DMS79 (cell line): Measurements from ENCODE around the gene SPTAN1.
"Not testable (repeated sequence)": the region's sequence is repeated elsewhere in the genome, so short reads cannot be mapped to it uniquely, and the experiment has no call there.

ENCODE experiments used
- DNase-seq: peaks from one replicate; lab custom pipeline; 2025; lab: John Stamatoyannopoulos, UW

Gene SPTAN1

GRCh38 chr9:128633601-128634000, 81.2 kb downstream of the SPTAN1 start:
- DNase-seq, result no peak

- no peak for DNase-seq
Observed at GRCh38 chr9:128634111-128634510, 81.7 kb downstream of the SPTAN1 start.

DNA sequence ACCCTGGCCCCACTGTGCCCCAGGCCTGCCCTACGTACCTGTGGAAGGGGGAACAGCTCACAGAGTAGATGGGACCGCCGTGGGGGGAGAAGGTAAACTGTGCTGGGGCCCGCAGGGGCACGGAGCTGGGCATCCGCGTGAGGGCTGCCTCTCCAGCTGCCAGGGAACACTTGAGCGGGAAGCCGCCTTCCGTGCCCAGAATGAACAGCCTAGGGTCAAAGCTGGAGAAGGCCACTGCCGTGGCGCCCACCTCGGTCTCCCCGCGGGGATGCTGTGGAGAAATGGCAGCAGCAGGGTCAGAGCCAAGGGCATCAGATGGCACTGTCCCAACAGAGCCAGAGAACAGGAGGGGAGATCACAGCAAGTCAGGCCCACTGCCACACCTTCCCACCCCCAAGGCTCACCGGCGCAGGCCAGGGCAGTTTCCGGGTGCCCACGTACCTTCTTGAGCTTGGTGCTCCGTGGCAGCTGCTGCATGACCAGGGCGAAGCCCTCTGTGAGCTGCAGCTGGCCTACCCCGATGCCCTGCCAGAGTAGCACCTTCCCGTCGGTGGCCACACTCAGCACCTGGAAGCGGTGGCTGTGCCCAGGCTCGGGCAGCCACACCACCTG, 82.4 kb downstream of the SPTAN1 start:
- no peak for DNase-seq

DNA sequence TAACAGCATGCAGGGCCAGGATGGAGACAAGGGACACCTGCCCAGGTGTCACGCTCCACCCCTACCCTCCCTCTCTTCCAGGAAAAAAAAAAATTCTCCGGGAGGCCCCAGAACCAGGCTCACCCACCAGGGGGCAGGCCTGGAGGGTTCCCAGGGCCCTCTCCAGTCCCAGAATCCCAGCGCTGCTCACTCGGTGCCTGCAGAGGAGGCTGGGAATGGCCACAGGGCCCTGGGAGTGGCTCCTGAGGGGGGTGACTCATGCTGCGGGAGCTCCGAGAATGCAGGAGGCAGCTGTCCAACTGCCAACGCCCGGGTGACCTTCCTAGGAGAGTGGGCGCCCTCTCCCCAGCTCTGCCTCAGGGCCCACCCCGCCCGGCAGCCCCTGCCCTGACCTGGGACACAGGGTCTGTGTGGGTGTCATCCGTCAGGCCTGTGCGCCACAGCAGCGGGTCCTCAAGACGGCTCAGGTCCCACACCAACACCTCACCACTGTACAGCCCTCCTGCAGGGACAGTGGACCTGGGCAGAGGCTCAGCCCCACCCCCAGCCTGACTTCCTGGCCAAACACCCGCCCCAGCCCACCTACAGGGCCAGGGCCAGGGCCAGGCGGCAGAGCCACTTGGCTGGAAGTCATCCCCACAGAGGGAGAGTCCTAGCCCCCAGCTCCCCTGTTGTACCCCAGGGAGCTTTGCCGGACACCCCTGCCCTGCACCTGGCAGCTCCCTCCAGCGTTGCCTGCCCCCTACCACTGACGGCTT, 83.1 kb downstream of the SPTAN1 start:
- peak; percentile 75 for DNase-seq

GRCh38 chr9:128636024-128636390, 83.6 kb downstream of the SPTAN1 start:
- DNase-seq, result peak; percentile 85

DNA sequence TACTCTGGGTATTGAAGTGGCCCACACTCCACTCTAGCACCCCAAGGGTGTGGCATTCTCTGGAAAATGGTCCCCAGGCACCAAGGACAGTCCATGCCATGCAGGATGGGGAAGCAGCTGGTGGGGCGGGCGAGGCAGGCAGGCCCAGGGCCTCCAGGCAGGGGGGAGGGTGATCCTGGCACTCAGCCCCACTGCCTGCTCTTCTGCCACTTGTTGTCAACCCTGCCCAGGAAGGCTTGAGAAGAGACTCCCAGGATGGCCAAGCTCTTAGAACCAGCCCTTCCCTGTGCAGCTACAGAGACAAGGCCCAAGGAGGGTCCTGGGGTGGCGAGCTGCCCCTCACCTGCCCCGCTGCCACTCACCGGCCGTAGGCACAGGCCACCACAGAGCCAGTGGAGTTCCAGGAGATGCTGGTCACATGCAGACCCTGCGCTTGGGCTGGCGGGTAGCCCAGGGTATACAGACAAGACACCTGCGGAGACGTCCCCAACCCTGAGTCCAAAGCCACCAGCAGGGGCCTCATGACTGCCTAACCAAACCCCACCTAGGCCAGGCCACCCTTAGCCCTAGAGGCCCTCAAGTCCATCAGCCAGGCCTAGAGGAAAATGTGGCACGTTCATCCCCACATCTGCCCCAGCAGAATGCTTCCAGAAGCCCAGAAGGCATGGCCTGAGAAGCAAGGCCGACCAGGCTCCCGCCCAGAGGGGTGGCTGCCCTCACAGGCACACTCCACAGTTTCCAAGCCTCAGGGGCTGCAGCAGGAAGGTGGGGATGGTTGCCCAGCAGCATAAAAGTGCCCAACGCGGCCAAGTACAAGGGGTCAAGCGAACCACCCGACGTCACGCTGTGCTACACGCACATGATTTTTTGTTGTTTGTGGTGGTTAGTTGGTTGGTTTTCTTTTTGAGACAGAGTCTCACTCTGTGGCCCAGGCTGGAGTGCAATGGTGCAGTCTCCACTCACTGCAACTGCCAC, 84.5 kb downstream of the SPTAN1 start:
- peak; percentile 28 for DNase-seq

DNA sequence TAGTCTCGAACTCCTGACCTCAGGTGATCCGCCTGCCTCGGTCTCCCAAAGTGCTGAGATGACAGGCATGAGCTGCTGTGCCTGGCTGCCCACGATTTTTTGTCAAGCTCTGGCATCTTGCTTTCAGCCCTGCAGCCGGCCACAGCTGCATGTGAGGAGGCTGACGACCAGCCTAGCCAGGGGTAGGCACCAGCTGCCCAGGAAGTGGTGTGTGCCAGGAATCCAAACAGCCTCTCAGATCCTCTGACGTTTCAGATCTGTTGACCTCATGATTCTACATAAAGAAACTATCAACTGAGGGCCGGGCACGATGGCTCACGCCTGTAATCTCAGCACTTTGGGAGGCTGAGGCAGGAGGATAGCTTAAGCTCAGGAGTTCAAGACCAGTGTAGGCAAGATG, 85.3 kb downstream of the SPTAN1 start:
- no peak for DNase-seq

DNA sequence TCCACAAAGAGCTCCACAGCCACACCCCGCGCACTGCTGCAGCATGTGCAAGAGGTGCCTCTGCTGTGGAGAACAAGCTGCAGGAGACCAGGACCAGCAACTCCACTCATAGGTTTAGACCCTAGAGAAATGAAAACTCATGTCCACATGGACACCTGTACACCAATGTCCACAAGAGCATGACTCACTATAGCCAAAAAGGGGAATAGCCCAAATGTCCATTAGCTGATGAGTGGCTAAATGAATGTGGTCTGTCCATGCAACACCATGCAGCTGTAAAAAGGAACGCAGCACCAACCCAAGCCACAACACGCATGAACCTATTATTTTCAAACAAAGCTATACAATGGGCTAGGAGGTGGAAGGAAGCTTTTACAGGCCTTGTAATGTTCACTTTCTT, 86.2 kb downstream of the SPTAN1 start:
- no peak for DNase-seq

DNA sequence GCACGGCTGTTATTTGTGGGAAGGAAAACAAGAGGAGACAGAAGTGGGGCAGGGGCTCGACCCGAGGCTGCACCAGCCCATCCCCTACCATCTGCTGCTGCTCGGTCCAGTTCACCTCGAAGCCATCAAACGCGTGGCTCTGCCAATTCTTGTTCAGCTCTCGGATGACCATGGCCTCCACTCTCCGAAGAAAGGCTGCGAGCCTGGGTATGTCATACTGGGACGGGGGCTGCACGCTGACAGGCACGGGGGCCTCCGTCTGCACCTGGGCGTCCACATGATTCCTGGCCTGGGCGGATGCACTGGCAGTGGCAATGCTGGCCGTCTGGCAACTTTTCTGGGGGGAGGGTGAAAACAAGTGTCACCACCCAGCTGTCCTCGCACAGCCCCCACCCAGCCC, 88.2 kb downstream of the SPTAN1 start:
- no peak for DNase-seq

- DNase-seq, result no peak
Observed at GRCh38 chr9:128642675-128643245, 90.4 kb downstream of the SPTAN1 start.

GRCh38 chr9:128643519-128644300, 91.3 kb downstream of the SPTAN1 start:
- DNase-seq, result no peak

- not testable (repeated sequence) for DNase-seq
Observed at GRCh38 chr9:128648206-128648605, 95.8 kb downstream of the SPTAN1 start.

DNA sequence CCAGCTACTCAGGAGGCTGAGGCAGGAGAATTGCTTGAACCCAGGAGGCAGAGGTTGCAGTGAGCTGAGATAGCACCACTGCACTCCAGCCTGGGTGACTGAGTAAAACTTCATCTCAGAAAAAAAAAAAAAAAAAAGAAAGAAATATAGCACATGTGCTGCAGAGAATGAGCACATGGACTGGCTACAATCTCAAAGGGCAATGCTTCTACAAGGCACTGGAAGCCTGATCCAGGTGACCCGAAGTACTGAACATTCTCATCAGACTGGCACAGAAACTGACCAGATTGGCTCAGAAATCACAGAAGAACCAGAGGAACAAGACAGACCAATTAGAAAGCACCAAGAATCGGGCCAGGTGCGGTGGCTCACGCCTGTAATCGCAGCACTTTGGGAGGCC, 99.4 kb downstream of the SPTAN1 start:
- DNase-seq, result no peak

GRCh38 chr9:128653908-128654307, 101.5 kb downstream of the SPTAN1 start:
- DNase-seq, result no peak

GRCh38 chr9:128654481-128654880, 102.1 kb downstream of the SPTAN1 start:
- peak; percentile 14 for DNase-seq

- peak; percentile 82 for DNase-seq
Observed at GRCh38 chr9:128656416-128657343, 104.3 kb downstream of the SPTAN1 start, which contains the start of gene DYNC2I2. Gene DYNC2I2, minus strand, starts transcription at chr9:128656847. Its CDS starts 121 bp downstream, at chr9:128656726.

DNA sequence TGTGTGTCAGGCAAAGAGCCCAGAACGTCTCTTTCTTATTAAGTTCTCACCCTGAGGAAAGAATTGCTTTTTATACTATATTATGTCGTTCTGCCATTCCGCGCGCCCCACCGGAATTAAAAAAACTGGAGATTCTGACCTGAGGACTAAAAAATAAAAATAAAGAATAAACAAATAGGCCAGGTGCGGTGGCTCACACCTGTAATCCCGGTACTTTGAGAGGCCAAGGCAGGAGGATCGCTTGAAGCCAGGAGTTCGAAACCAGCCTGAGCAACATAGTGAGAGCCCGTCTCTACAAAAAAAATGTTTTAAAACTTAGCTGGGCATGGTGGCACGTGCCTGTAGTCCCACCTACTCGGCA, 104.9 kb downstream of the SPTAN1 start:
- no peak for DNase-seq

DNA sequence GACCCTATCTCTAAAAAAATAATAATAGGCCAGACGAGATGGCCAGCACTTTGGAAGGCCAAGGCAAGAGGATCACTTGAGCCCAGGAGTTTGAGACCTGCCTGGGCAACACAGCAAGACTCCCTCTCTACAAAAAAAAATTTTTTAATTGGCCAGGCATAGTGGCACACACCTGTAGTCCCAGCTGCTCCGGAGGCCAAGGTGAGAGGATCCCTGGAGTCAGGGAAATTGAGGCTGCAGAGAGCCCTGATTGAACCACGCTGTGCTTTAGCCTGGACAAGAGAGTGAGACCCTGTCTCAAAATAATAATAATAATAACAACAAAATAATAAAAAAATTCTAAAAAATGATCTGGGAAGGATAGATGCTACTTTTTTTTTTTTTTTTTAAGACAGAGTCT, 105.4 kb downstream of the SPTAN1 start:
- DNase-seq, result no peak

DNA sequence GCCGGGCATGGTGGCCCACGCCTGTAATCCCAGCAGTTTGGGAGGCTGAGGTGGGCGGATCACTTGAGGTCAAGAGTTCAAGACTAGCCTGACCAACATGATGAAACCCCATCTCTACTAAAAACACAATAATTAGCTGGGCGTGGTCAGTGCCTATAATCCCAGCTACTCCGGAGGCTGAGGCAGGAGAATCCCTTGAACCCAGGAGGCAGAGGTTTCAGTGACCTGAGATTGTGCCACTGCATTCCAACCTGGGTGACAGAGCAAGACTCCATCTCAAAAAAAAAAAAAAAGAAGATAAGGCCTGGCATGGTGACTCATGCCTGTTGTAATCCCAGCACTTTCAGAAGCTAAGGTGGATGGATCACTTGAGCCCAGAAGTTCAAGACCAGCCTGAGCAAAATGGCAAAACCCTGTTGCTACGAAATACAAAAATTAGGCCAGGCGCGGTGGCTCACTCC, 114.1 kb downstream of the SPTAN1 start:
- not testable (repeated sequence) for DNase-seq

DNA sequence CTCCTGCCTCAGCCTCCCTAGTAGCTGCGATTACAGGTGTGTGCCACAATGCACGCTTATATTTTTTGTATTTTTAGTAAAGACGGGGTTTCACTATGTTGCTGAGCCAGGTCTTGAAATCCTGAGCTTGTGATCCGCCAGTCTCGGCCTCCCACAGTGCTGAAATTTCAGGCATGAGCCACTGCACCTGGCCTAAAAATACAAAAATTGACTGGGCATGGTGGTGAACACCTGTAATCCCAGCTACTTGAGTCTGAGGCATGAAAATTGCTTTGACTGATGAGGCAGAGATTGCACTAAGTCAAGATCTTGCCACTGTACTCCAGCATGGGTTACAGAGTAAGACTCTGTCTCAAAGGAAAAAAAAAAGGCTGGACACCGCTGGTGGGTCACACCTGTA, 117.4 kb downstream of the SPTAN1 start:
- DNase-seq, result no peak
